Measurements from ENCODE around the gene TMEM229B. TPM values are rescaled to one million over a fixed set of nuclear protein-coding genes. Genes with fewer than 3 reads are reported as not detected.

The TMEM229B gene
- total RNA-seq, 3 donors from 2014 or later, result 4.8 to 12.6 (median 10.8) TPM

GRCh38 chr14:67510121-67510520 lies 21.6 kb upstream of the TMEM229B start:
- Histone ChIP-seq H3K36me3 (ENCODE audit: low read depth) (no peaks in the 10 kb centered on the region), H3K9me3 (no peaks in the 10 kb centered on the region), H3K4me3 (no peak overlapping the region), H3K4me1 (ENCODE audit: low read depth) (no peaks in the 10 kb centered on the region)
- no peak for TF ChIP-seq CTCF (IDR thresholded peaks at IDR 0.05)
- no peak for ATAC-seq
- no peak for DNase-seq
- intact Hi-C loops (cut with DNase I, micrococcal nuclease), result no loop called here

- DNase-seq (no peak), ATAC-seq (peak; percentile 30)
- intact Hi-C loops (cut with DNase I, micrococcal nuclease), result no loop called here
- TF ChIP-seq CTCF (IDR thresholded peaks at IDR 0.05), result no peak
- H3K4me1 ChIP-seq (ENCODE audit: low read depth), result no peaks in the 10 kb centered on the region
- H3K9me3 ChIP-seq, result no peaks in the 10 kb centered on the region
- no peaks in the 10 kb centered on the region for H3K36me3 ChIP-seq (ENCODE audit: low read depth)
- no peak overlapping the region for H3K4me3 ChIP-seq
Observed at GRCh38 chr14:67508956-67509355, 20.4 kb upstream of the TMEM229B start.

GRCh38 chr14:67505254-67505653 lies 16.7 kb upstream of the TMEM229B start:
- no peak for DNase-seq
- intact Hi-C loops (cut with DNase I, micrococcal nuclease), result no loop called here
- TF ChIP-seq CTCF (IDR thresholded peaks at IDR 0.05), result no peak

GRCh38 chr14:67503331-67503730 lies 14.8 kb upstream of the TMEM229B start:
- no peak for DNase-seq
- intact Hi-C loops (cut with DNase I, micrococcal nuclease), result no loop called here
- ATAC-seq, result no peak
- no peaks in the 10 kb centered on the region for H3K9me3 ChIP-seq
- no peaks in the 10 kb centered on the region for H3K4me1 ChIP-seq (ENCODE audit: low read depth)
- TF ChIP-seq CTCF (IDR thresholded peaks at IDR 0.05), result no peak
- no peak overlapping the region for H3K4me3 ChIP-seq
- no peaks in the 10 kb centered on the region for H3K36me3 ChIP-seq (ENCODE audit: low read depth)

More at GRCh38 chr14:67505254-67505653, 16.7 kb upstream of the TMEM229B start:
- no peak for ATAC-seq
- no peaks in the 10 kb centered on the region for H3K36me3 ChIP-seq (ENCODE audit: low read depth)
- no peaks in the 10 kb centered on the region for H3K9me3 ChIP-seq
- H3K4me1 ChIP-seq (ENCODE audit: low read depth), result no peaks in the 10 kb centered on the region
- no peak overlapping the region for H3K4me3 ChIP-seq

GRCh38 chr14:67502867-67503266 lies 14.3 kb upstream of the TMEM229B start:
- Histone ChIP-seq H3K9me3 (no peaks in the 10 kb centered on the region), H3K4me1 (ENCODE audit: low read depth) (no peaks in the 10 kb centered on the region), H3K36me3 (ENCODE audit: low read depth) (no peaks in the 10 kb centered on the region), H3K4me3 (no peak overlapping the region)
- DNase-seq (no peak), ATAC-seq (no peak)
- intact Hi-C loops (cut with DNase I, micrococcal nuclease), result no loop called here
- no peak for TF ChIP-seq CTCF (IDR thresholded peaks at IDR 0.05)

- DNase-seq, result no peak
- H3K36me3 ChIP-seq (ENCODE audit: low read depth), result no peaks in the 10 kb centered on the region
- TF ChIP-seq CTCF (IDR thresholded peaks at IDR 0.05), result no peak
- ATAC-seq, result no peak
- no peaks in the 10 kb centered on the region for H3K9me3 ChIP-seq
- intact Hi-C loops (cut with DNase I, micrococcal nuclease), result no loop called here
- no peaks in the 10 kb centered on the region for H3K4me1 ChIP-seq (ENCODE audit: low read depth)
- no peak overlapping the region for H3K4me3 ChIP-seq
Observed at GRCh38 chr14:67501670-67502069, 13.1 kb upstream of the TMEM229B start.
